MM.1S (cell line): ENCODE results near the gene ANXA4.

Experiments
- EZH2 ChIP-seq: fragments of 300-600 bp; sonication (generic); optimal IDR thresholded peaks from 2 replicates; pipeline ENCODE3; 2017; ENCODE audit warnings: low read depth, mild to moderate bottlenecking, antibody characterized with exemption, low read length, mixed read lengths
- TF ChIP-seq, protein P1 (sequence below): fragments of 300-600 bp; sonication (generic); IDR thresholded peaks from 2 replicates; pipeline ENCODE4 v1.5.1; 2016; ENCODE audit warnings: antibody characterized with exemption, low read length, mixed read lengths

DNA sequence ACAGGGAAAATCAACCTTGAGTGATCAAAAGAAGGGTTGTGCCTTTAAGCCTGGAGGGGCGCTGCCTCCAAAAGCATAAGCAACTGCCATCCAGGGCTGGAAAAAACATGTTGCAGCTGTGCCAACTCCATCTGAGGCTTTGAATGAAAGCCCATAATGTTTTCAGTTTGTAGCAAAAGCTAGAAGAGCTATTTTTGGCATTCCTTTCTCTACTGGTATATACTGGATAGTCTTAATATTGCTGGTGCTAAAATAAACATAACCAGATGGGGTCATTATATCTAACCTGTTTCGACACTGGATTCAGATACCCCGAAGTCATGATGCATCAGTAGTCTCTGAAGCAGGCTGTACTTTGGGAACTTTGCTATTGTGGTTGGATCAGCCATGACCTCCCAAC lies 25.1 kb downstream of the ANXA4 start:
- no peak for TF ChIP-seq EZH2
- TF ChIP-seq, protein P1, sequence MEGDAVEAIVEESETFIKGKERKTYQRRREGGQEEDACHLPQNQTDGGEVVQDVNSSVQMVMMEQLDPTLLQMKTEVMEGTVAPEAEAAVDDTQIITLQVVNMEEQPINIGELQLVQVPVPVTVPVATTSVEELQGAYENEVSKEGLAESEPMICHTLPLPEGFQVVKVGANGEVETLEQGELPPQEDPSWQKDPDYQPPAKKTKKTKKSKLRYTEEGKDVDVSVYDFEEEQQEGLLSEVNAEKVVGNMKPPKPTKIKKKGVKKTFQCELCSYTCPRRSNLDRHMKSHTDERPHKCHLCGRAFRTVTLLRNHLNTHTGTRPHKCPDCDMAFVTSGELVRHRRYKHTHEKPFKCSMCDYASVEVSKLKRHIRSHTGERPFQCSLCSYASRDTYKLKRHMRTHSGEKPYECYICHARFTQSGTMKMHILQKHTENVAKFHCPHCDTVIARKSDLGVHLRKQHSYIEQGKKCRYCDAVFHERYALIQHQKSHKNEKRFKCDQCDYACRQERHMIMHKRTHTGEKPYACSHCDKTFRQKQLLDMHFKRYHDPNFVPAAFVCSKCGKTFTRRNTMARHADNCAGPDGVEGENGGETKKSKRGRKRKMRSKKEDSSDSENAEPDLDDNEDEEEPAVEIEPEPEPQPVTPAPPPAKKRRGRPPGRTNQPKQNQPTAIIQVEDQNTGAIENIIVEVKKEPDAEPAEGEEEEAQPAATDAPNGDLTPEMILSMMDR: no peak
